MM.1S (cell line): ENCODE results near the gene ADAM10.

Experiments
- DNase-seq: peaks from one replicate; pipeline ENCODE4 v3.0.0-alpha.2; 2015
- H2AFZ ChIP-seq: fragments of 300-600 bp; sonication (generic); 2 replicates; pipeline ENCODE4 v1.6.0; 2016; ENCODE audit warnings: antibody characterized with exemption, low read length
- H3F3A ChIP-seq: fragments of 300-600 bp; sonication (generic); 2 replicates; pipeline ENCODE4 v1.6.1; 2016; ENCODE audit warnings: mild to moderate bottlenecking, antibody characterized with exemption, low read length, moderate library complexity, mixed read lengths; ENCODE audit not compliant: insufficient read depth
- H3K27ac ChIP-seq: fragments of 300-600 bp; sonication (generic); 2 replicates; pipeline ENCODE4 v1.5.1; 2016; ENCODE audit warnings: mild to moderate bottlenecking, low read length
- H3K27me3 ChIP-seq: fragments of 300-600 bp; sonication (generic); replicated peaks from 2 replicates; pipeline ENCODE4 v1.6.0; 2016; ENCODE audit warnings: low read length; ENCODE audit not compliant: insufficient read depth
- H3K36me3 ChIP-seq: fragments of 300-600 bp; sonication (generic); replicated peaks from 2 replicates; pipeline ENCODE4 v1.6.1; 2016; ENCODE audit warnings: mild to moderate bottlenecking, low read length, mixed read lengths; ENCODE audit not compliant: insufficient read depth
- H3K4me1 ChIP-seq: fragments of 300-600 bp; sonication (generic); 2 replicates; pipeline ENCODE4 v1.6.1; 2016; ENCODE audit warnings: low read length, mixed read lengths
- H3K4me2 ChIP-seq: fragments of 300-600 bp; sonication (generic); 2 replicates; pipeline ENCODE4 v1.6.0; 2016; ENCODE audit warnings: low read depth, low read length
- H3K4me3 ChIP-seq: fragments of 300-600 bp; sonication (generic); 2 replicates; pipeline ENCODE4 v1.5.1; 2016; ENCODE audit warnings: low read length, mixed read lengths
- H3K79me2 ChIP-seq: fragments of 300-600 bp; sonication (generic); 2 replicates; pipeline ENCODE4 v1.6.1; 2016; ENCODE audit warnings: mixed run types, low read length, mixed read lengths
- H3K9ac ChIP-seq: fragments of 300-600 bp; sonication (generic); 2 replicates; pipeline ENCODE4 v1.6.1; 2016; ENCODE audit warnings: low read length, mixed read lengths
- H3K9me2 ChIP-seq: fragments of 300-600 bp; sonication (generic); replicated peaks from 2 replicates; pipeline ENCODE4 v1.6.1; 2016; ENCODE audit warnings: mild to moderate bottlenecking, low read length, mixed read lengths; ENCODE audit not compliant: insufficient read depth
- H3K9me3 ChIP-seq: fragments of 300-600 bp; sonication (generic); replicated peaks from 2 replicates; pipeline ENCODE4 v1.6.1; 2016; ENCODE audit warnings: mild to moderate bottlenecking, low read length, mixed read lengths; ENCODE audit not compliant: insufficient read depth
- H4K20me1 ChIP-seq: fragments of 300-600 bp; sonication (generic); 2 replicates; pipeline ENCODE4 v1.6.1; 2016; ENCODE audit warnings: mild to moderate bottlenecking, low read length, moderate library complexity, mixed read lengths; ENCODE audit not compliant: insufficient read depth
- CTCF ChIP-seq: fragments of 300-600 bp; sonication (generic); IDR thresholded peaks from 2 replicates; pipeline ENCODE4 v1.5.1; 2016; ENCODE audit warnings: antibody characterized with exemption, low read length, mixed read lengths
- EZH2 ChIP-seq: fragments of 300-600 bp; sonication (generic); optimal IDR thresholded peaks from 2 replicates; pipeline ENCODE3; 2017; ENCODE audit warnings: low read depth, mild to moderate bottlenecking, antibody characterized with exemption, low read length, mixed read lengths
- EZH2phosphoT487 ChIP-seq: fragments of 300-600 bp; sonication (generic); IDR thresholded peaks from 2 replicates; pipeline ENCODE4 v1.6.1; 2018; ENCODE audit warnings: antibody characterized with exemption, low read length

Gene ADAM10

GRCh38 chr15:58703610-58704009 lies 45.9 kb downstream of the ADAM10 start:
- Histone ChIP-seq H3K36me3 (peaks cover 12% of the 10 kb centered on the region; the same call in 1 of the 2 replicates), H3K9me2 (no peaks in the 10 kb centered on the region), H3K27ac (no peak overlapping the region), H3K9me3 (no peaks in the 10 kb centered on the region), H3K9ac (no peak overlapping the region), H3K4me1 (peaks cover 19% of the 10 kb centered on the region), H2AFZ (no peak overlapping the region), H3K4me2 (no peak overlapping the region), H3K4me3 (no peak overlapping the region), H3K79me2 (peaks cover 97% of the 10 kb centered on the region), H3K27me3 (no peaks in the 10 kb centered on the region), H4K20me1 (0 out of 2 replicates have a peak, but pooled peaks cover 5% of the 10 kb centered on the region), H3F3A (0 out of 2 replicates have a peak, but pooled peaks cover 6% of the 10 kb centered on the region)
- no peak for TF ChIP-seq EZH2phosphoT487
- TF ChIP-seq EZH2: no peak
- no peak for TF ChIP-seq CTCF
- DNase-seq: no peak

GRCh38 chr15:58702233-58702632 lies 47.3 kb downstream of the ADAM10 start:
- no peak overlapping the region for H3K4me2 ChIP-seq
- TF ChIP-seq EZH2phosphoT487 (no peak), CTCF (no peak), EZH2 (no peak)
- 0 out of 2 replicates have a peak, but pooled peaks cover 6% of the 10 kb centered on the region for H3F3A ChIP-seq
- no peaks in the 10 kb centered on the region for H3K9me2 ChIP-seq
- H3K4me3 ChIP-seq: no peak overlapping the region
- no peak for DNase-seq
- no peak overlapping the region for H3K27ac ChIP-seq
- H3K79me2 ChIP-seq: peaks cover 97% of the 10 kb centered on the region
- peaks cover 12% of the 10 kb centered on the region; the same call in 1 of the 2 replicates for H3K36me3 ChIP-seq
- no peaks in the 10 kb centered on the region for H3K9me3 ChIP-seq
- peaks cover 19% of the 10 kb centered on the region for H3K4me1 ChIP-seq
- no peak overlapping the region for H3K9ac ChIP-seq
- H3K27me3 ChIP-seq: no peaks in the 10 kb centered on the region
- no peak overlapping the region for H2AFZ ChIP-seq
- H4K20me1 ChIP-seq: peaks cover 13% of the 10 kb centered on the region

GRCh38 chr15:58701376-58701775 lies 48.1 kb downstream of the ADAM10 start:
- Histone ChIP-seq H3K9me2 (no peaks in the 10 kb centered on the region), H3K27ac (no peak overlapping the region), H3K9ac (no peak overlapping the region), H3K4me3 (no peak overlapping the region), H3K79me2 (peaks cover 99% of the 10 kb centered on the region), H3K27me3 (no peaks in the 10 kb centered on the region), H3K4me2 (no peak overlapping the region), H3F3A (0 out of 2 replicates have a peak, but pooled peaks cover 6% of the 10 kb centered on the region), H2AFZ (no peak overlapping the region), H3K9me3 (no peaks in the 10 kb centered on the region), H3K36me3 (peaks cover 12% of the 10 kb centered on the region; the same call in 1 of the 2 replicates), H3K4me1 (peaks cover 19% of the 10 kb centered on the region), H4K20me1 (peaks cover 13% of the 10 kb centered on the region)
- TF ChIP-seq EZH2: no peak
- TF ChIP-seq EZH2phosphoT487: no peak
- TF ChIP-seq CTCF: no peak
- DNase-seq: no peak
